ENCODE data around the gene OTOS.

OTOS gene

DNA sequence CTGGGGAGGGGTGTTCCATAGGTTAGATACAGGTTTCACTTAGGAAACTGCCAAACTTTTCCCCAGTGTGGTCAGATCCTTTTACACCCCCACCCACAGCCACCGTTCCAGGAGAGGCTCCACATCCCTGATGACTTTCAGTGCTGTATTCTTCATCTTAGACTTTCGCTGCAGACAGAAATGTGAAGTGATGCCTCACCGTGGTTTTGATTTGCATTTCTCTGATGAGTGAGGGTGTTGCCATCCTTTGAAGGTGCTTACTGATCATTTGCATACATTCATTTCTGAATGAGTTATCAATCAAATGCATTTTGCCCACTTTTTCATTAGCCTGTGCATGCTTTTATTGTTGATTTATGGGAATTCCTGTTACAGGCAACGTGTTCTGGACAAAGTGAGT, 19.3 kb downstream of the OTOS start:
- DNase-seq (ENCODE audit: low spot score), result no peak

DNA sequence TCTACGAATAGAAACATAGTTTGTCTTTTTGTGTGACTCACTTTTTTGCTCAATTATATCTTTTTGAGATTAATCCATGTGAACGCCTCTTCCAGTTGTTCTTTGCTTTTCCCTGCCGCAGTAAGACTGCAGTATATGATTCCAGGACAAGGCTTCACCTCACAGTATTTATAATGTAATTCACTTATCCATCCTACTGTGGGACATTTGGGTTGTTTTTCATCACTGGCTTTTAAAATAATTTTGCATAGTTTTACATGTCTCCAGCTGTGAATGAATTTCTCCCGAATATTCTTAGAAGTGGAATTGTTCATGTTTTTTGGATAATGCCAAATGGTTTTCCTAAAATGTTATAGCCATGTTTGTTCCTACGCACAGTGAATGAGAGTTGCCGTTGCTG, 26.2 kb downstream of the OTOS start:
- no peak for DNase-seq (ENCODE audit: low spot score)

DNA sequence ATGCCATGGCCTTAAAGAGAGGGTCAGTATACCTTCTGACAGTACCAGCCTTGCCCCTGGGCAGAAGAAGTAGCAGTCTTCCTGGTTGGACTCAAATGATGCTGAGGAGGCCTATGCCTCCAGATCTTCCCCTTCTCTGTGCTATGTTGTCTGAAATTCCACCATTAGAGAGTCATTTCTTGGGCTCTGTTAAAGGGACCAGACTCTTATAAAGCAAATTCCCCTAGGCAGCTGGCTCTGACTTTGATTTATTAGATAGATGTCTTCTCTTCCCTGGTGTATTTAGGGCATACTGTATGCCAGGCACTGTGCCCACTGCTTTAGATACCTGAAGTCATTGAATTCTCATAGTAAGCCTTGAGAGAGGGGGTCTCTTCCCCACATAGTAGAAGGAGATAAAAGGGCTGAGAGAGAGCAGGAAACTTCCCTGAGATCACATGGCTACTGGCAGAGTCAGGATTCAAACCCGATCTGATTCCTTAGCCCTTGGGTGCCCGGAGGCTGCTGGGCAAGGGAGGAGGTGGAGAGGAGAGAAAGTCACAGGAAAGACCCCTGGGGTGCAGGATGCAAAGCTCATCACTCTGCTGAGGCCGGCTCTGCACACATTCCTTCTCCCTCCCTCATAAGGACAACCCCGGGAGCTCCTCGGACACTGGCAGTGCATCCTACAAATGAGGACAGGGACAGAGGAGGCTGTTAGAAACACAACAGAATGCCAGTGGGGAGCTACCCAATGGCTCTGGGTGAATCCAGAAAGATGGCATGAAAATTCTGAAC, 27.4 kb downstream of the OTOS start:
- DNase-seq (ENCODE audit: low spot score), result no peak

DNA sequence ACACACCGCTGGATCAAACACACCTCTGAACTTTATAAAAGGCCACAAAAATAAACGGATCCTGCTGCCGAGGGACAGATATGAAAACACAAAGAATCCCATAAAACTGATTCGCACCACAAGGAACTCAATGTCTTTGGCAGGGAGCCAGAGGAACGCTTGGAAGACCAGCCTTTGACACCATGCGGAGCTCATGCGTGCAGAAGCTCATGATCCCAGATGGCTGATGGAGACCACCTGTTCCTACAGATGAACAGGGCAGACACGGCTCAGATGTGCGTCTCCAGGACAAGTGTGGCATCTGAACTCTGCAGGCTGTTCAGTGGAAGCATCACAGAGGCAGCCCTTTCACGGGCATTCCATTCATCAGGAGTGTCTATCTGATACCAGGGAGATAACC, 29.2 kb downstream of the OTOS start:
- DNase-seq (ENCODE audit: low spot score), result no peak

DNA sequence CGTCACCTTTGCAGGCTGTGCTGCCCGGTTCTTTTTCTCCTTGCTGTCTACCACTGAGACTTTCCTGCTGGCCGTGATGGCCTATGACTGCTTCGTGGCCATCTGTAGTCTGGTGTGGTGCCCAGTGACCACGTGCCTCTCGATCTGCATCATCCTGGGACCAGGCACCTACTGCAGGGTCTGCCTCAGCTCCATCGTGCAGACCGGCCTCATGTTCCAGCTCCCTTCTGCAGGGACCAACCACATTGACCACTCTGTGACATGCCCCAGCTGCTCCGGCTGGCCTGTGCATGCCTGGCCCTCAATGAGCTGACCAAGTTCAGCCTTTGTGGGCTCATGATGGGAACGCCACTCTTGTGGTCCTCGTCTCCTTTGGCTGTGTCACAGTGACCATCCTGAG, 31.1 kb downstream of the OTOS start:
- no peak for DNase-seq (ENCODE audit: low spot score)

DNA sequence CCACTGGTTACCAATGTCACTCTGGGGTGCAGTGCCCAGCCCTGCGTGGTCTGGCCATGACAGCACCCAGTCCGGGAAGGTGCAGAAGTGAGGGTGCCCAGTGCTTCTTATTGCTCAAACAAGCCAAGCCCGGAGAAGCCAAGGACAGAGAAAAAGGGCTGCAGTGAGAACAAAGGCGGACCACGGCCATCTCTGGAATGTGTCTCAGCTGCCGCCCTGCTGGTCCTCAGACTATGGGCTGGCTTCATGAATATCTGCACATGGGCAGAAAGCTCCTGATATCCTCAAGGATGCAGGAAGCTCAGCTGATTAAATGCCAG, 33.0 kb downstream of the OTOS start:
- DNase-seq (ENCODE audit: low spot score), result no peak

DNA sequence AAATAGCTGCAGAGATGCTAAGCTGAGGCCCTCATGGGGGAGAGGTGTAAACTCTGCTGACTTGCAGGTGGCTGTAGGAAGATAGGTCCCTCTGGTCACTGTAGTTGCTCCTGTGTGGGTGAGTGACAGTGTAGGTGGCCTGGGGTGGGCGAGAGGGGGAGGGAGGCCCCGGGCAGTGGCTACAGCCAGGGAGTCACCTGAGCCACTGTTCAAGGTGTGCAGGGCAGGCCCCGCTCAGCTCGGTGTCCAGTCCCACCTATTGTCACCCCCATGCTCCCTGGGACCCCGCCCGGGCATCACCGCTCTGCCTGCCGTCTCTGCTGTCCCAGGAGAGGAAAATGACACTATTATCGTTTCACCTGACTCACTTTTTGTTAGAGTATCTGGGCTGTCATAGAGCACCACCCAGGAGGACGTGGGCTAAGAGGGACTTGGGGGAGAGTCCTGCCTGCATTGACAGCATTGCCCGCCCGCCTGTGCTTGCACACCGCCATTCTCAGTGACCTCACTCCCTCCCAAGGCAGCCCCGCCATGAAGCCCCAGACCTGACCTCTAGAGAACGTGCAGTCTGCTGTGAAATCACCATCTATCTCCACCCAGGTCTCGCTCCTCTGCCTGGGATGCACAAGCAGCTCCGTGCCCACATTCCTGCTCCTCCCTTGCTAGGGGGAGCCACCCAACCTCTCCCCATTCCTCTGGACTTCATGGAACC, 33.5 kb downstream of the OTOS start:
- DNase-seq (ENCODE audit: low spot score), result no peak

DNA sequence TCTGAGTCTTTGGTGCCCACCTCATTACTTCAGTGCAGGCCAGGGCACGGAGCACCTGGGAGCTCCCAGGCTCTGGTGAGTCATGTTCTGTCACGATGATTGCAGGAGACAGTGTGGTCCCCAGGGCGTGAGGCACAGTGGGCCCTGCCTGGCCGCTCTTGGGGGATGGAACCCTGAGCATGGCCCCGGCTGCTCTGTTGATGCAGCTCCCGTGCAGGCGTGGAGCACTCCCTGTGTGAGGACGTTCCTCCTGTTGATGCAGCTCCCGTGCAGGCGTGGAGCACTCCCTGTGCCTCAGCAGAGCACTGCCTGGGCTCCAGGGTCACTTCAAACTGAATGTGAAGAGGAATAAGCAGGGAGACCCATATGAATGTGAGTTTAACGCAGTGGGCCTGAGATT, 34.5 kb downstream of the OTOS start:
- DNase-seq (ENCODE audit: low spot score), result no peak

DNA sequence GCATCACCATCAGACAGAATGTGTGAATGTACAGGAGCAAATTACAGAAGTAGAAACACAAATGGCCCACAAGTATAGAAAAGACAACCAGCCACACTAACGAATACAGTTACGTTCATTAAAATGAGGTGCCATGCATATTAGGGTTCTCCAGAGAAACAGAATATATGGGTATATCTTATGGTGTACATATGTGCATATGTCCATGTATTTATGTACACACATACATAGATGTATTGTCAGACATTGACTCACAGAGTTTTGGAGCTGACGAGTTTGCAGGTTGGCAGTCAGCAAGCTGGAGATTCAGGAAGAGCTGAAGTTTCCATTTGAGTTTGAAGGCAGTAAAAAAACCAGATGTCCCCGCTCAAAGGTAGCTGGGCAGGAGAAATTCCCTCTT, 37.3 kb downstream of the OTOS start:
- DNase-seq (ENCODE audit: low spot score), result no peak

DNA sequence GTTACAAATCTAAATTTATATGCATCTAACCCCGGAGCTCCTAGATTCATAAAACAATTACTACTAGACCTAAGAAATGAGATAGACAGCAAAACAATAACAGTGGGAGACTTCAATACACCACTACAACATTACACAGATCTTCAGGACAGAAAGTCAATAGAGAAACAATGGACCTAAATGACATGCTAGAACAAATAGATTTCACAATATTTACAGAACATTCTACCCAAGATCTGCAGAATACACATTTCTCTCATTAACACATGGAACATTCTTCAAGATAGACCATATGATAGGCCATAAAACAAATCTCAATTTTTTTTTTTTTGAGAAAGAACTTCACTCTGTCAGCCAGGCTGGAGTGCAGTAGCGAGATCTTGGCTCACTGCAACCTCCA, 42.1 kb downstream of the OTOS start:
- DNase-seq (ENCODE audit: low spot score), result no peak

DNA sequence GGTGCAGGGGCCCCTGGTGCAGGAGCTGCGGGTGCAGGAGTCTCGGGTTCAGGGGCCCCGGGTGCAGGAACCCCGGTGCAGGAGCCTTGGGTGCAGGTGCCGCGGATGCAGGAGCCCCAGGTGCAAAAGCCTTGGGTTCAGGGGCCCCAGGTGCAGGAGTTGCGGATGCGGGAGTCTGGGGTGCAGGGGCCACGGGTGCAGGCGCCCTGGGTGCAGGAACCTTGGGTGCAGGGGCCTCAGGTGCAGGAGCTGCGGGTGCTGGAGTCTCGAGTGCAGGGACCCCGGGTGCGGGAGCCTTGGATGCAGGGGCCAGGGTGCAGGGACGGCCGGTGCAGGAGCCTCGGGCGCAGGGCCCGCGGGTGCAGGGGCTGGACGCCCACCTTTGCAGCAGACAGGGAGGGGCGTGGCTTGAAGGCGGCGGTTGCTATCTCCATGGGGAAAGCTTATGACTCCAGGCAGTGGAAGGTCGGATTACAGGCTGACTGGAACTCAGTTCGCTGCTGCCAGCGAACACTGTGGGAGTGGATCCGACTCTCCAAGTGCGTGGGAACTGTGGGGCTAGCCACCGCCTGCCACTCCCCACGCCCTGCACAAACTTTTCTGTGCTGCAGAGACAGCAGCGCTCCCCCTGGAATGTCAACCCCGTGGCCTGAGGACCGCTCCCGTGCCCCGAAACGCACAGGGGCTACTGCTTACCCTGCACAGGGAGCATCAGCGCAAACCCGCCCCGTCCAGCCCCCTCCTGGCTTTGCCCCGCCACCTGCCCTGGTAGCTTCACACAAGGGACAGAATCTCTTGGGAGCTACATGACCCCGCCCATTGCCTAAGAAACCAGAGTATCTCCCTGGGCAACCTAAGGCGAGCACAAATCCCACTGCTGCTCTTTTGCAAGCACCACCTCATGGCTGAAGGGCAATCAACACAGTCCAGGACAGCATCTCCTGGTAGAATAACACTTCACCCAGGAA, 44.6 kb downstream of the OTOS start:
- no peak for DNase-seq (ENCODE audit: low spot score)

DNA sequence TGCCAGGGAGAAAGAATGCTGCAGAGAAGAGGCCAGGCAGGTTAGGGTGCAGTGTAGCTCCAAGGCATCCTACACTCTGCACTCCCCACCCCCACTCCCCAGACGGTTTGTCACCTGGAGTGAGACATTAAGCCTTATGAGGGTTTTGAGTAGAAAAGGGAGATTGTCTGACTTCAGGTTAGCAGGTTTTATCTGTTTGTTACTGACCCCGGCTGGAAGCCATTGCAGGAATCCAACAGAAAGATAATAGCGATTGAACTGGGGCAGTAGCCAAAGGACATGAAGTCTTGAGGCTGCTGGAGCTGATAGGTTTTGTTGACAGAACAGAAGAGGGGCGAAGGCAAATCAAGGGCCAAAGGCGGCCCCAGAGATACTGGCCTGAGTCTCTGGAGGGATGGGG, 51.2 kb downstream of the OTOS start:
- DNase-seq (ENCODE audit: low spot score), result no peak
